Stimulated activated CD8-positive, alpha-beta memory T cell treated with anti-CD3 and anti-CD28 coated beads, Interleukin-15, amount 100 ng/mL, for 1 hour (primary cell): ENCODE measurements around the gene SMIM45.
A peak's percentile ranks its signal among the peaks of the same experiment; 100 is the strongest.

Experiments
- DNase-seq: peaks from one replicate; pipeline ENCODE4 v3.0.0-alpha.2; 2020; ENCODE audit warnings: low read depth

Gene SMIM45

GRCh38 chr22:41969110-41969646, 17.2 kb downstream of the SMIM45 start, which contains the start of gene SEPTIN3:
Gene SEPTIN3 (plus strand): TSS chr22:41969443. CDS start chr22:41971493, 2,050 bp downstream.
- no peak for DNase-seq

DNA sequence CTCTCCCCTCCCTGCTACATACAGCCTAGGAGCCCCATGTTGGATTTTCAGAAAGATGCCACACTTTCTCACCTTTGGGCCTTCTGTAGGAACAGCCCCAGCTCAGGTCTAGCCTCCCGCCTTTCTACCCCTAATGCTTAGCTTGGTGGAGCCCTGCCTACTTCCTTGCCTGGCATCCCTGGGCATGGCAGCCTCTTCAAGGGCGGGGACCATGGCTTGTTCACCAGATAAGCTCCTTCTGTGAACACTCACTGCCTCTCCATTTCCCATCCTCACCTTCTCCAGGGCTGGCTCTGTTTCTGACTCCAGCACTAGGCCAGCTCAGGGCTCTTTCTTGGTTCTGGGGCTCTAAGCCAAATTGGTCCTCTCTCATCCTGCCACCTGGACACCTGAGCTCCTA, 18.7 kb downstream of the SMIM45 start:
- no peak for DNase-seq

DNA sequence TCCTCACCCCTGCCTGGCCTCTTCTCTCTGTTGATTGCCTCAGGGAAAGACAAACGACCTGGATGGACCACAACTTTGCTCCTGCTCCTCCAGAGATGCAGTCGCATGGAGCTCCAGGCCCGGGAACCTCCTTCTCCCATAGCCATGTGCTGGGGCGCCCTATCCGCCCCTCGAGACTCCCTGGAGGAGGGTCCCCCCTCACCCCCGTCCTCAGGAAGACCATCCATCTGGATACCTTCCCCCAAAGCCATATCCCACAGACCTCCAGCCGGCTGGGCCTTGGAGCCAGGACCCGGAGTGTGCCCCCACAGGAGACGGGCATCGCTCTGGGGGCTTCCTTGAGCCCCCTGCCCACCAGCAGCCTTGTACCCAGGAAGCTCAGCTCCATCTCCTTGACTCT, 19.5 kb downstream of the SMIM45 start:
- no peak for DNase-seq

DNA sequence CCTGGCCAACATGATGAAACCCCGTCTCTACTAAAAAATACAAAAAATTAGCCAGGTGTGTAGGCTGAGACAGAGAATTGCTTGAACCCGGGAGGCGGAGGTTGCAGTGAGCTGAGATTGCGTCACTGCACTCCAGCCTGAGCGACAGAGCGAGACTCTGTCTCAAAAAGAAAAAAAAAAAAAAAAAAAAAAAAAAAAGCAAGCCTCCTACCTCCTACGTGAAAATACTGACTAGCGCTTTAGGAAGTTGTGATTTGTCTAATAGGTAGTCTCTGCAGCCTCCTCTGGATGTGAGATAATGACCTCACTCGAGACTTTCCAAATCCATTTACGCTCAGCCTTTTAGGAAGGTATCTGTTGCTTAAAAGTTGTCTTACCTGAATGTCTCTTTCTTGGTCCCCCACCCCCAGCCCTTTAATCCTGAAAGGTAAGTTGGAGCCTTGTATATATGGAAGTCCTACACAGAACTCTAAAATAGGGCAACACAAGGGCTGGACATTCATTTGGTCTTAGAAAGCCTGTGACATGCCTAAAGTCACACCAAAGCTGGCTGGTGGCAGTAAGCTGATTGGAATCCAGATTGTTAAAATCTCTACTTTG, 22.8 kb downstream of the SMIM45 start:
- DNase-seq, result no peak

DNA sequence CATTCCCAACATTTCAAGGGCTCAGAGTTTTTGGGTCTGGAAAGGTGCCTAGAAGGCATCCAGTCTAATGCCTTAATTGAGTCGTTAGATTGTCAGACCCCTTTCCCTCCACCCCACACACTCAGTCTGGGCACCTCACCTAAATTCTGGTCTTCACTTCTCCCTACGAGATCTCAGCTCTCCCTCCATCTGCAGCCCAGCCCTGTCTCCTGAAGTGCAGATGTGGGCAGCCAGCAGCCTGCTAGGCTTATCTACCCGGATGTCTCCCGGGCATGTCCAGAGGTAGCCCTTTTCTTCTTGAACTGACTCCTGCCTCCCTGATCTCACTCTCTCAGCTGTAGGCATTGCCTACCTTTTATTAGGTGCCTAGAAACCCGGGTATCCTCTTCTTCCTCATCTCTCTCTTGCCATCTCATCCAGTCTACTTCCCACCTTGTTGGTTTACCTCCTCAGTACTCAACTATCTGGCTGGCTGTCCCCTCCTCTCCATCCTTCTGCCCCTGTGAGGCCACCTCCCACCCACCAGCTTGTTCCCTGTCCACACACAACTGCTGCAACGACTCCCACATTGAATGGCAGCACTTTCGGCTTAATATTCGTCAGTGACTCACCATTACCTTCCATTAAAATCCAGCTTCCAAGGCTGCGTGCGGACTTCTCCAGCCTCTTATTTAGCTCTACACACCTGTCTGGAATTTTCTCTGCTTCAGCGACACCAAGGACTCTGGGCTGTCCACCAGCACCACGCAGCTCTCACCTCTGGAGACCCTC, 23.5 kb downstream of the SMIM45 start:
- no peak for DNase-seq

DNA sequence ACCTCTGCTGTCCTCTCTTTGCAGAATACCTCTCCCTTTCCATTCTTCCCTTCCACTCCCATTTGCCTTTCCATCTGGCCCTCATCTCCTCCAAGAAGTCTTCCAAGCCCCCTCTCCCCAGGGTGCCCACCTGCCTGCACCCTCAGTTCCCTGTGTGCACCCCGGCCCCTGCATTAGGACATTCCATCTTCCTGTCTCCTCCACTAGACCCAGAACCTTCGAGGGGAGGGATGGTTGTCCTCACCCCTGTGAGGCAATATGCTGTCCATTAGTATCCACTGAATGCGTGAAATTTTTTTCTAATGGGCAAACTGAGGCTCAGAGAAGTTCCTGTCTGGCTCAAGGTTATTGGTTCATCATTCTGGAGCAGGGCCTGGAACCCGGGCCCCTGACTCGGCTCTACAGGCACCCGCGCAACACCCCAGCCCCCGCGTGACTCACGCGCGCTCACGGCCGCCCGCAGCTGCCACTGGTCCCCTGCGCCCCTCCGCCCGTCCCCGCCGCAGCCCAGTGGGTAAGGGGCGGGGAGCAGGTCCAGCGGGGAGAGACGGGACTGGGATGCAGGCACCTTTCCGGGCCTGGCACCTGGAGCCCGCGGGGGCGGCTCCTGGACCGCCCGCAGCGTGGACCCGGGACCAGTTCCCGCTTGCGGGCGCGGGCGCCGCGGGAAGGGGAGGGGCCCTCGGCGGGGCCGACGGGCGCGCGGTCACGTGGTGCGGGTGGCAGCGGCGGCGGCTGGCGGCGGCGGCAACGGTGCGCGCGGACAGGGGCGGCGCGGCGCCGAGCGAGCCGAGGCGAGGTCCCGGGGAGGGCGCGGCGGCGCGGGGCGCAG, 24.3 kb downstream of the SMIM45 start:
- DNase-seq, result no peak

- no peak for DNase-seq
Measured at GRCh38 chr22:41976961-41977566, 25.1 kb downstream of the SMIM45 start.

- no peak for DNase-seq
Measured at GRCh38 chr22:41978732-41979131, 26.8 kb downstream of the SMIM45 start.

DNA sequence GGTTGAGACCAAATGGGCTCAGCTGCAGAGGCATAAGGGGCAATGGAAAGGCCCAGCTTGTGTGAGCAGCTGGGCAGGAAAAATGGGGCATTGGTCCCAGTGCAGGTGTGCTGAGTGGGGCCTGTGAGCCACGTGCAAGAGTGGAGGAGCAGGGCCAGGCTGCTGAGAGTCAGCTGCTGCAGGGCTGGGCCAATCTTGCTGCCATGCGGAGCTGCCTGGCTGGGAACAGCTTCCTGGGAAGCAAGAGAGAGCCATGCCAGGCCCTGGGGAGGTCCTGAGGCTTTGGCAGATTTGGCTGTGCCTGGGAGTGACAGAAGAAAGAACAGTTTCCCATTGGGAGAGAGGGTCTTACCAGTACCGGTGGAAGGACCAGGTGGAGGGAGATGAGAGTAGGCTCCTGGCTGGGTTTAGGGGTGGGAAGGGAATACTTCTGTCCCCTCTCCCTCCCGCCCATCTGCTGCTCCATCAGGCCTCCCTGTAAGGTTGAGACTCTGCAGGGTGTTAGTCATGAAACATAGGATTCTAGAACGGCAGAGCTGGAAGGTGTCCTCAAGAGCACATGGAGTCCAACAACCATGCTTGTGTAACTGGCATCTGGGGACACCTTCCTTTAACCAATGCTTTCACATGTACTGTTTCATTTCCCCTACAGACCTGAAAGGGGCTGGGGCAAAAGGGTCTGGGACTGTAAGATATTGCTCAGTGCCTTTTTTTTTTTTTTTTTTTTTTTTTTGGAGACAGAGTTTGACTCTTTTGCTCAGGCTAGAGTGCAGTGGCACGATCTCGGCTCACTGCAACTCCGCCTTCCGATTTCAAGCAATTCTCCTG, 27.7 kb downstream of the SMIM45 start:
- DNase-seq, result no peak

DNA sequence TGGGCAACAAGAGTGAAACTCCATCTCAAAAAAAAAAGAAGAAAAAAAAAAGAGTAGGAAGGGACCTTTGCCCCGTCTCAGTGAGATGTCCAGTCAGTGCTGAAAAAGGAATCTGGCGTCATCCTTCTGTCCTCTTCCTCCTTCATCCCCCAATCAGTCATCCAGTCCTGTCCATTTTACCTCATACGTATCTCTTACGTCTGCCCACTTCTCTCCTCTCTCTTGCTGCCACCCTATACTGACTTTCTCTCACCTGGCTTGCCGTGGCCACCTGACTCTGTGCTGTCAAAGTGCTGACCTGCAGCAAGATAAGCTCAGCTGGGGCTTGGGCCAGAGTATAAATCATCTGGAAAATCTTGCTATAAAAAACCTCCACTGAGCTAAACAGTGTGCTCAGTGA, 30.9 kb downstream of the SMIM45 start:
- DNase-seq, result no peak

GRCh38 chr22:41983513-41984405, 31.8 kb downstream of the SMIM45 start:
- DNase-seq, result no peak

GRCh38 chr22:41987276-41987675, 35.3 kb downstream of the SMIM45 start:
- no peak for DNase-seq

GRCh38 chr22:41989246-41989645, 37.3 kb downstream of the SMIM45 start:
- no peak for DNase-seq

DNA sequence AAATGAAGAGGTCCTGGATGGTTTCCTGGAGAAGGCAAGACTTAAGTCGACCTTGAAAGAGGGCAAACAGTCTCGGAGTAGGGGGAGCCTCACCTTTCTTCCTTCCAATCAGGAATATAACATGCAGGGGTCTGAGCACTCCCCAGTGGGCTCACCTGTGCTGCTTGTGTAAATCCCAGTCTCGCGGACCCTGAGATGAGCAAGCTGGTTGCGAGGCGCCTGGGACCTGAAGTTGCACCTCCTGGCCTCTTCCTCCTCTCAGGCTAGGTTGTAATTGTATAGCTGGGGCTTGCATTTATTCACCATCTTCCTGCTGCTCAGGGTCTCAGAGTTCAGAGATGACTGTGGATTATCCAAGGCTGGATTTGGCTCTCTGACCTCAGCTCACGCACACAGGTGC, 39.2 kb downstream of the SMIM45 start:
- DNase-seq, result no peak

GRCh38 chr22:41992496-41992895, 40.5 kb downstream of the SMIM45 start:
- no peak for DNase-seq

GRCh38 chr22:41995211-41995610, 43.3 kb downstream of the SMIM45 start:
- no peak for DNase-seq

DNA sequence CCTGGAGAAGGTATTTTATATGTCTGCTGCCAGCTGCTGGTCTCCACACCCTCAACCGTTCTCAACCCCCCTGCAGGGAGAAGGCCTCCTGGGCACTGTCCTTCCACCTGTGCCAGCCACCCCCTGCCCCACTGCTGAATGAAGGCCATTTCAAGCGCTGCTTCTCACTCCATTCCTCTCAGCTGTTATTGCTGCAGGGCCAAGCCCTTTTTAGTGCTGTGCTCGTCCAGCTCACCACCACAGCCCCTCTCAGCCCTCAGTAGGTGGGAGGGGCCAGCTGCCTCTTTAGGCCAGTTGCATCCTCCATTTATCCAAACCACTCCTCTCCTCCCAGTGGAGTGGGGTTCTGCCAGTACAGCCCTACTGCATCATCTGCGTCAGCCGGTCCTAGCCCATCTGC, 44.9 kb downstream of the SMIM45 start:
- no peak for DNase-seq

DNA sequence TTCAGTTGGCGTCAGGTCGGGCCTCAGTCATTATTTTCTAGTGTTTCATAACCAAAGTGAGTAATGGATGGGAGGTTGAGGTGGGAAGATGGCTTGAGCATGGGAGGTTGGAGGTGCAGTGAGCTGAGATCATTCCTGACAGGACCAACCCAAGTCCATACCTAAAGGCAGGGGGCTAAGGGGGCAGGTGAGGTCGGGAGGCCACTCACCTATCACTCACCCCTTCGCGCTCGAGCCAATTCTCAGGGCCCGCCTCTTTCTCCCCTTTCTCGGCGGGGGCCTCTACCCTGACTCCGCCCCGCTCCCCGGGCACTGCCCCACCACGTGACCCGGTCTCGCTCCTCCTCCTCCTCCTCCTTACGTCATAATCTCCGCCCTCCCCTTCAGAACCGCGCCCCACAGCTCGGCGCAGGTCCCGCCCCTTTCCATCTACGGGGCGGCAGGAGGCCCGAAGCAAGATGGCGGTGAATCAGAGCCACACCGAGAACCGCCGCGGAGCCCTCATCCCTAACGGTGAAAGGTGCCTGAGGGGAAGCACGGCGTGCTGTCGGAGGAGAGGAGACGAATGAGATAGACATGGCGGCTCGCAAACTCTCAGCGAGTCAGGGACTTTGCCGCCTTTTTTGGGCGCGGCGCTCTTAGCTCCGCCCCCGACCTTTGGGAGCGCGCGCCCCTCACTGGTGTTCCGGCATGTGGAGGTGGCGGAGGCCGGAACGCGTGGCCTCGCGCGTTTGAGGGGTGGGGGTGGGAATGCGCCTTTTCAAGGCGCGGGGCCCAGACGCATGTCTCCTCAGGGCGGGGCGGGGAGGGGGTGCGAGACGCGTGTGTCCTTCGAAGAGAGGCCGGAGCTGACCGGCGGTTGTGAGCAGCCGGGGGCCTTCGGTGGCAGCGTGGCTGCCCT, 46.7 kb downstream of the SMIM45 start, which contains the start of gene WBP2NL:
Gene WBP2NL (plus strand): TSS at position 428 of the 901 bp plus-strand sequence. CDS start 31 bp downstream, at position 459.
- DNase-seq, result peak; percentile 81

- DNase-seq, result no peak
Measured at GRCh38 chr22:42000466-42000865, 48.5 kb downstream of the SMIM45 start.
